NCI-H2227 (cell line): ENCODE measurements around the gene FLNA.

ENCODE experiments used
- DNase-seq: peaks from one replicate; lab custom pipeline; 2025; ENCODE audit not compliant: unreplicated experiment; lab: John Stamatoyannopoulos, UW

Gene FLNA

DNA sequence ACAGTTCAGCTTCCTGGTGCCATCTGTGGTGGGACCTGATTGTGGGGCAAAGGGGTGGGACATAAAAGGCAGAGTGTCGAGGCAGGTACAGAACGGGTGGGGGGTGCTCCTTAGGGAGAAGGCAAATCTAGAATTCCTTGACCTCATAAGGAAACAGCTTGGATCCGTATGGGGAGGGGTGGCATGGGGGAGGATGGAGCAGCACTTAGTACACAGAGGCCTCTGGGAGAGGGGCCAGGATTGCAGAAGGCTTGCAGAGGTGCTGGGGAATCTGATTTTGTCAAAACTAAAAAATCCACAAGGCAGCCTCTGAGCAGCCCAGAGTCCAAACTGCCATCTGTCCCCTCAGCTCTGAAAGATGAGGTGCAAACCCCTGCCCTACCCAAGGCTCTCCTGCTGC is 2.3 kb upstream of the FLNA start:
- no peak for DNase-seq

DNA sequence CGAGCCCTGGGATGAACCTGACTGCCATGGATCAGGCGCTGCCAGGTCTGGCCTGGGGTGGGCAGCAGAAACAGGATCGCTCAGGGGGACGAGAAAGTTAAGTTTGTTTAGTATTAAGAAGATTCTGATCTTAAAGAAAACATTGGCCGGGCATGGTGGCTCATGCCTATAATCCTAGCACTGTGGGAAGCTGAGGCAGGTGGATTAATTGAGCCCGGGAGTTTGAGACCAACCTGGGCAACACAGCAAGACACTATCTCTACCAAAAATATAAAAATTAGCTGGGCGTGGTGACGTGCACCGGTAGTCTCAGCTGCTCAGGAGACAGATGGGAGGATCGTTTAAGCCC is 696 bp upstream of the FLNA start:
- DNase-seq = no peak

DNA sequence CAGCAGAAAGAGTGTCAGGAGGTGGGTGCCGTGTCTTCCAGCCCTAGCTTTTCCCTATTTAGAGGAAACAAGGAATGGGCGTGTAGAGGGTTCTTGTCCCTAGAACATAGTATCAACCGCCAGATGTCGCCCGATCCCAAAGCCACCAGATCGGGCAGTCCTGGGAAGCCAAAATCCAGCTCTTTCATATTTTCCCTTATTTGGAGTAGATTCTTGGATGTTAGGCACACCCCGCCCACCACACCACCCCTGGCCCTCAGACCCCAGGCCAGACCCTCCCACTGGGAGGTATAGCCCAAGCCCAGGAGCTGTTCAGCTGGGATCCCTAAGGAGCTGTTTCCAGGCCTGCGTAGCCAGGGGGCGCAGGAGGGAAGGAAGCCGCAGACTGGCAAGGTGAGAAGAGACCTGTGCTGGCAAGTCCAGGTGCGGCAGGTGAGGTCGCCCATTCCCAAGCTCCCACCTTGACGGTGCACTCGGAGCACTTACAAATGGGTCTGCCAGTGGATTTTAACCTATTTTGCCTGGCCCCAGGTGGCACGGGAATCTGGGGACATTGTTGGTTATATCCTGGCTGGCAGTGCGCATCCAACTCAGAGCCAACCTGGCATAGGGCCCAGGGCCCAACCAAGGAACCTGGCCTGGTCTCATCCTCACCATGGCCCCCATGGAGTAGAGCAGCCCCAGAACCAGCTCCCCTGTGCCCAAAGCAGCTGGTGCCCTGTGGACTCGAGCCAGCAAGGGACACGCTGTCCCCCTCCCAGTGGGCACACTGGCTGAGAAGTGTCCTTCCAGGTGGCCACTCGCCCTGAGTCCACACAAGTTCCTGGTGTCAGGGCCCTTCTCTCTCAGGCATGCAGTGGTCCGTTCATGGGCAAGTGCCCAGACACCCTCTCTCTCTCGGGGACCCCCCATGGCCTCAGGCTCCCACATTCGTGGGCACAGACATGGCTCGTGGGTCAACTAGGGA is 811 bp downstream of the FLNA start:
- DNase-seq = peak; percentile 72

DNA sequence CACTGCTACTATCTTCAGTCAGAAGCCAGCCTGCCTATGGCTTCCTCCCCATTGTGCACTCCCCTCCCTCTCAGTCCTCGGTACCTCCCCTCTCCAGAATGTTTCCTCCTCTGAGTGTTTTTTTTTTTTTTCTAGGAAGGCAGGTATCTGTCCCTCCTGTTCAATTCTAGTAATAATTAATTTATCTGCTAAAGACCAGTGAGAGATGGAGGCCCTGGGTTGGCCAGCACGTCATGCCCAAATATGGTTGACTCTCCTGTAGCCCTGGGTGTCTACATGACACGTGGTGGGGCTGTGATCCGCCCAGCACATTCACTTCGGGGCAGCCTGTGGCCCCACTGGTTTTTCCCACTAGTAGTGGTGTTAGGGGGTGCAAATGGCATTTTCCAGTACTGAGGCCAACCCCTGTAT is 1.8 kb downstream of the FLNA start:
- DNase-seq = no peak

DNA sequence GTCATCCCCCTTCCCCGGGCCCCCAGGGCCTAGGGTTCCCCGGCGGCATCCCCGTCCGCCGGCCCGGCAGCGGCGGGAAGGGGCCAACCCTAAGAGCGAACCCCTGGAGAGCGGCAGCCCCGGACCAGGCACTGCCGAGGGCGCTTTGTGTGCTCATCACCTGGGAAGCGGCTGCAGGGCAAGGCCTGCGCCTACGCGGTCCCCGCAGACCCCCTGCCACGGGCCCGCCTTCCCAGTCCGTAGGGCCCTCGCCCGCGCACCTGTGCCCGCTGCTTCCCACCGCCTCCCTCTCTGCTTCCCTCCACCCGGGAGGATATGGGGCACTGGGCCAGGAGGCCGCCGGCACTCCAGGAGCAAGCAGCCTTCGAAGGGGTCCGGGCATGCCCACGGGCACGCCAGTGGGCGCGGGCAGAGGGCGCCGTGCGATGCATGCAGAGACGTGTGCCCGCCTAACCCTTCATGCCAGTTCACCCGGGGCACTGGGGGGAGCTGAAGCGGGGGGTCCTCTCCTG is 2.6 kb downstream of the FLNA start:
- DNase-seq = peak; percentile 37

DNA sequence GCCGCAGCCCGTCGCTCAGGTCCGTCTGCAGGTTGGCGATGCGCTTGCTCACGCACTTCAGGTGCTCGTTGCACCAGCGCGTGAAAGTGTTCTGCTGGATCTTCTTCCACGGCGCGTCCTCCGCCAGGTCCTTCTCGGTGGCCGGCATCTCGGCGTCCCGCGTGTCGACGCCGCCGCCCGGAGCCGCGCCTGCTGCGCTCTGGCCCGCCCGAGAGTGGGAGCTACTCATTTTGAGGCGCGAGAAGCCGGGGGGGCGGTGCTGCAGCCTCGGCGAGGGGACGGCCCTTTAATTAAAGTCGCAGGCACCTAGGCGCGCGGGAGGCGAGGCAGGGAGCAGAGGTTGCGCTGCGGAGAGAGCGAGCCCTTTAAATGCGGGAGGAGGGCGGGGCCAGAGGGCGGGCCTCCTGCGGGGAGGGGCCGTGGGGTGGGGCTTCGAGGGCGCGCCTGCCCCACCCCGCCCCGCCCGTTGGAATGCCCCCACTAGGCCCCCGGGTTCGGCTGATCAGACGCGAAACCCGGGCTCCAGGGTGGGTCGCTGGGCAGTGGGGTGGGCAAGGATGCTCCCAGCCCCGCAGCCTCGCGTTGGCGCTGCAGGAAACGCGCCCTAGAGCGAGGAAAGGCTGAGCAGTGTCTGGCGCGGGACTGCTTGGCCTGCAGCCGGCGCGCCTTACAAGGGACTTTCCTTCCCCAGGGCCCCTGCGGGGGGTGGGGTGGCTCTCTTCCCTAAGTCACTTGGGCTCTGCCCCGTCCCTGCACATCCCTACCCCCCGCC is 3.2 kb downstream of the FLNA start:
- DNase-seq = peak; percentile 95

DNA sequence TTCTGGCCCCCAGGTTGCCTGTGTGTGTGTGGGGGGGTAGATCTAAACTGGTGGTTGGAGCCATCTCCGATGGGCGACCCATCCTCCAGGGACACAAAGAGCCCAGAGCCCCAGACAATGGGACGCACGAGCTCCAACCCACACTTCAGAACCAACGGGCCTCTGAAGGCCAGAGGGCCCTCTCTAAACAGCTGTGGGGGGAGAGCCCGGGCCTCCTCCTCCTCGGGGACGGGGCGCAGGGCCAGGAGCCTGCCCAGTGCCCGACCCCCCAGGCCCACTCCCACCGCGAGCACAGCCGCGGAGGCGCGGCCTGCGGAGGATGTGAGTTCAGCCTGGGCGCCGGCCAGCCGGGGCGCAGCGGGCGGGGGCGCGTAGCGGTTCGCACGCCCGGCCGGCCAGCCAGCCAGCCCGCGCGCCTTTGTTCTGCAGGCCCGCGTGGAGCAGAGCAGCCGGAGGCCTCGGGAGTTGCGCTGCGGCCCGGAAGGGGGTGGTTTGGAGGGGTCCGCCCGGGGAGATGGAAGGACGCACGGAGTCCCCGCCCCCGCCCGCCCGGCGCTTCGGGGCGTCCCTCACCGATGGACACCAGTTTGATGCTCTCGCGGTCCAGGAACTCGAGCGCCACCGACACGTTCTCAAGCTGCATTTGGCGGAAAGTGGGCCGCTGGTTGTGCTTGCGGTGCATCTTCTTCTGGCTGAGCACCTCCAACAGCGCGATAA is 4.0 kb downstream of the FLNA start:
- peak; percentile 56 for DNase-seq

DNA sequence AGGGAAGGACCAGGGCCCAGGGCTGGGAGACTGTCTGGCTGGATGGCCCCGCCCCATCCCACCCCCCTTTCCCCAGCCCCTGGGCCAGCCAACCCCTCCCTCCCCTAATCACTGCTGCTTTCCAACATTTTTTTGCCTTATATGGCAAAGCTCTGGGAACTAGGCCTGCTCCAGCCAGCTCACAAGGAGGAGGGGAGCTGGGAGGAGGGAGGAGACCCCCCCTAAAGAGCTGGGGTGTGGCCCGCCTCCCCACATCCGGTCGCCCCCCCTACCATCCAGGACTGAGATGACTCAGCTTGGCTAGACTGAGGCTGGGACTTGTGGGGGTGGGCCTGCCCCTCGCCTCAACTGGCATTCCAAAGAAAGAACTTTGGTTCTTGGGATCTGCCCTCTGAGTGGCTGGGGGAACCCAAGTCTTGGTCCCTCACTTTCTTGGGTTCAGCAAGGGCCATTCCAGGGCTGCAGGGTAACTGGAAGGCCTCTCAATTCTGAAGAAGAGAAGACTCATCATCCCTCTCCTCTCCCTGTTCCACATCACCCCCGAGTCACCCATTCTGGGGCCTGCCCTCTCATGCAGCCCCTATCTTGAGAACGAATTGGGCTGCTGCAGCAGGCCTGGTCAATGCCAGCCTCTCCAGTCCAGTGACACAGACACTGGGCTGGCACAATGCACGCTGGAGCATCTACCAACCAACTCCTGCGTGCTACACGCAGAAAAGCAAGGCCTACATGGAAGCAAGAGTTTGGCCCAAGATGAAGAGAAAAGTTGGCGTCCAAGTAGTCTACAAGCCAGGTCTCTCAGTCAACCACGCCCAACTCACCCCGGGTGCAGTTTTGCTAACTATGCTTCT is 4.8 kb downstream of the FLNA start:
- DNase-seq = peak; percentile 79

DNA sequence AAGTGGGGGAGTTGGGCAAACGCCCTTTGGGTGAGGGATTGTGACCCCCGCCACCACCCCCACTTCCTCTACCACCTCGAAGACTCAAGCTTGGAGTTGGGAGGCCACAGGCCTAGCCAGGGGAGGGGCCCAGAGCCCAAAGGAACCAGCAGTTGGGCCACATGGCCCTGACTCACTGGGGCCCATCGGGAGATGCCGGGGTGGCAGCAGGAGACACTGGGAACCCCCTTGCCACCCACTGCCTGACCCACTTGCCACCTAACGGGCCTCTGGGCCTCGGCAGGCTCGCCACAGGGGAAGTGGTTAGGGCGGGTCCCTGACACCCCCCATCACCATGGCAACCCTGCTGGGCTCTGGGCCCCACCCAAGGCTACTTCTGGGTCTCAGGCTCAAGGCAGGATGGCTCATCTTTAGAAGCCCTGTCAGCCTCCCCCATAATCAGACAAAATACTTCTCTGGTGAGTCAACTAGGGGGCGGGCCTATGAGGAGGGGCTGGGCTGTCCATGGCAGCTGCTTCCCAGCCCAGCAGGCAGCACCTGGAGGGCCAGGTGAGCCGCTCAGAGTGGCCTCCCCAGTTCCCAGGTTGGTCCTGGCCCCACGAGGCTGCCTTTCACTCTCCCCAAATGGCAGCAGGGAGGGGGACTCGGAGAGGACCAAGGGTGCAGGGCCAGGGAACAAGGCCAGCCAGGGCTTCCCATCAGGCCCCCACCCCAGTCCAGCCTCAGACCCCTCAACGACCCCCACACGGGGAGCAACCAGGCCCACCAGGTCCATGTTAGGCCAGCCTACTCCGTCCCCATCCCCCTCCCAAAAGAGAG is 5.6 kb downstream of the FLNA start:
- DNase-seq = peak; percentile 54

DNA sequence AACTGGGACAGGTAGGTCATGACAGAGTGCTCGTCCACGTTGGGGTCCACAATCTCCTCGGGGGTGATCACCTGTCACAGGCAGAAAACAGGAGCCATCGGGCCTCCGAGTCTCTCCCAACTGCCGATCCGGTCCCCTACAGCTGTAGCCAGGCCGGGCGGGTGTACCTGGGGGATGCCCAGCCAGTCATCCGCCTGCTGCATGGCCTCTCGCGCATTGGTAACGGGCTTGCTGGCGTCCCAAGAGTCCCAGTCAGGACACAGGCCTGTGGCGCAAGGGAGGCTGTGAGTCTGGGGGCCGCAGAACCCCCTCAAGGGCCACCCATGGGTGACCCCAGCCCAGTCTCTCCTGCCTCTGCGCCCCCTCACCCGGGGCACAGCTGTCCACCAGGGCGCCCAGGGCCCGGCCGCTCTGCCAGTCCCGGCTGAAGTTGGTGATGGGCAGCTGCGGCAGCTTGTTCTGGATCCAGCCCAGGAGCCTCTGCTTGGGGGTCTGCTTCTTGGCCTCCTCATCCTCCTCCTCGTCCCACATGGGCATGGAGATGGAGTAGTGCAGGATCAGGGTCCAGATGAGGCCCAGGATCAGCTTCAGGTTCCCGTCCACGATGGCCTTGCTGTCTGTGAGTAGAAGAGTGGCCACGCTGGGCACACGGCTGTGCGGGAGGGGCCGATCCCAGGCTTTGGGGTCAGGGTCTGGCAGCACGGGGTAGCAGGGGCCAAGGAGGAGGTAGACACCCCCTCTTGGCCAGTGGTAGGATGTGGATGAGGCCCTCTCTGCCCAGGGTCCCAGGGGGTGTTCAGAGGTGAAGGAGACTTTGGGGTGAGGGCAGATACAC is 6.7 kb downstream of the FLNA start:
- no peak for DNase-seq

DNA sequence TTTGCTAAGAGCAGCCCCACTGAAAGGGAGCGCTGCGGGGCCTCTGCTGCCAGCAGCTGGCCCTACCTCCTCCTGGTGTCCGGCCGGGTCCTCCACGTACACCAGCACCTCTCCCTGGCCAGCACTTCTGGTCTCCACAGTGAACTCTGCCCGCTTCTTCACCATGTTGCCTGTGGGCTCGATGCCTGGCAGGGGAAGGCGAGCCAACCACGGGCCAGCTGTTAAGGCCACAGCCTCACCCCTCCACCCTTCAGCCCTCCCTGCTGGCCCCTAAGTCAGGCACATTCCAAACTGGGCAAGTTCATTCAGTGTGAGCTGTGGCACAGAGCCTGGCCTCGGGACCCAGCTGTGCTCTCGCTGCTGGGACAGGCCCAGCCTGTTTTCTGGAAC is 7.8 kb downstream of the FLNA start:
- DNase-seq = no peak

DNA sequence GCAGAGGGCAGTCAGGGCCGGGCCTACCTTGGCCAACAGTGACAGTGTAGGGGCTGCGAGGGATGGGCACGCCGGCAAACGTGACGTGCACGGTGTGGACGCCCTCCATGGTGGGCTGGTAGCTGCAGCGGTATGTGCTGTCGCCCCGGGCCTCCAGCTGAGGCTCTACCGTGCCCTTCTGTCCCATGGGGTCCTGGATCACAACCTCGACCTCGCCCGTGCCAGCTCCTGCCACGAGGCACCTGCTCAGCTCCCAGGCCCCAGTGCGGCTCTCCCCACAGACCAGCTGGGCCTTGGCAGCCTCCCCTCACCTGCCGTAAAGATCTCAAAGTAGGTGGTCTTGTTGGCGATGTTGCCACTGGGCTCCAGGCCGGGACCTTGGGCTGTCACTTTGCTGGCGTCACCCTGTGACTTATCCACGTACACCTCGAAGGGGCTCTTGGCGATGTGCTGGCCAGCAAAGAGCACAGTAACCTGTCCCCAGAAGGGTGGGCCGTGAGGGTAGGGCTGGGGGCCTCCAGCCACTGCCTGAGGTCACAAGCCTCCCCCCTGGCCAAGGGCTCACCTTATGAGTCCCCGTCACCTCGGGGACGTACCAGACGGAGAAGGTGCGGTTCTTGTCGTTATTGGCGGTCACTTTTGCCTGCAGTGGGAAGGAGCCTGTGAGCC is 8.3 kb downstream of the FLNA start:
- DNase-seq = no peak

DNA sequence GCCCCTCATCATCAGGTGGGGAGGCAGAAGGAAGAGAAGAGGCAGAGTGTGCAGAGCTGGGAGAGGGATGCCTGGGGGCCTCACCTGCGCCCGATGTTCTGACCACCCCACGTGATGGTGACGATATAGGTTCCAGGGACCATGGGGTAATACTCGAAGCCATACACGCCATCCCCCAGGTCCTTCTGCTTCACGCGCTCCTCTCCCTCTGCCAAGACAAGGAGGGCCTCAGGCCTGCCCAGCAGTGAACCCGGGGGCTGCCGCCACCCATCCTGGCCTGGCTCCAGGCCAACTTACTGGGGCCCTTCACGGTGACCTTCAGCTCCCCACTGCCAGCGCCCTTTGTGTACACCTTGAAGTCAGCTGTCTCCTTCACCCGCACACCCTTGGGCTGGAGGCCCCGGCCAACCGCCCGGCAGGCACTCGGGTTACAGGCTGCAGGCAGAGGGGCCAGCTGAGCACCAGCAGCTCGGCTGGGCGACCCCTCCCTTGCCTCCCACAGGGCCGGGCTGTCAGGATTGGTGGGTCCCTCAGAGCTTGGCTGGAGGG is 9.3 kb downstream of the FLNA start:
- DNase-seq = no peak

DNA sequence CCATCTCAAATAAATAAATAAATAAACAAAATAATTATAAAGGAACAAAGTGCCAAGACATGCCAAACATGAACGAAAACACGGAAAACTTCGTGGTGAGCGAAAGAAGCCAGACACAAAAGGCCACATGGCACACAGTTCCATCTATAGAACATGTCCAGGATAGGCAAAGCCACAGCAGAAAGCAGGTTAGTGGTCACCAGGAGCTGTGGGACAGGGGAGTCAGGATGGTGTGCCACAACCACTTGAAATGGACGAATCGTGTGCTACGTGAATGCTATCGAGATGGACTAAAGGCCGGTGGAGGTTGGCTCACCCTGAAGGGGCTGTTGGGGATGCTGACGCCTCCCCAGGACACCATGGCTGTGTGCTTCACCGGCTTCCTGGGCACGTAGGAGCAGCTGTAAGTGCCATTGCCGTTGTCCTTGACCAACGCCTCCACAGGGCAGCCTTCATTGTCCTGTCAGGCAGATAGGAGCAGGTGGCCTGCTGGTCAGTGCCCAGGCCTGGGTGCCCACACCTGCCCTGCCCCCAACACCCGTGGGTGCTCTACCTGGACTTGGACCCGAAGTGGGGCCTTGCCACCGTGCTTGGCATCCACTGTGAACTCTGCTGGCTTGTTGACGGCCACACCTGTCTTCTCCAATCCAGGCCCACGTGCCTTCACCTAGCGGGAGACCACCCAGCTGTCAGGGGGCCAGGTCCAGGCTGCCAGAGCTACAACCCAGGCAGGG is 10.6 kb downstream of the FLNA start:
- DNase-seq = no peak

DNA sequence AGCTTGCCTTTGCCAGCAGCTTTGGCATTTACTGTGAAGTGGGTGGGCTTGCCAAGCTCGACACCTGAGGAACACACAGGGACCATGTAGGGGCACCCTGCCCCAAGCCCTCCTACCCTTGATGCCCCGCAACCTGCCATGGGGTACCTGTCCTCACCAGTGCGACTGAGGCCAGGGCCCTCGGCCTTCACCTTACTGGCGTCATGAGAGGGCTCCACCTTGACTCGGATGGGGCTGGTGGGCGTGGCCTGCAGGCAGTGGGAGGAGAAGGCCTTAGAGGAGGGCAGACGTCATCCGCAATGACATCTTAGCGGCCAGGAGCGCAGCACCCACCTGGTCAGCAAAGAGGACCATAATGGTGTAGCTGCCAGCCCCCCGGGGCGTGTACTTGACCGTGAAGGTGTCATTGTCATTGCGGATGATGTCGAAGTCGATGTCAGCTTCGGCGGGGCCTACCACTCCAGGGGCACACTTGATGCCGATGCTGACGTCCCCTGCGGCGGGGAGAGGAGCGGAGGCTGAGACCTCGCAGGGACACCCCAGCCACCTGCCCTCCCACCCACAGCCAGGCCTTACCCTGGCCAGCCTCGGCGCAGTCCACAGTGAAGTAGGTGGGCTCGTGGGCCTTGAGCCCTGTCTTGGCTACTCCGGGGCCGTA is 12.2 kb downstream of the FLNA start:
- DNase-seq = no peak

DNA sequence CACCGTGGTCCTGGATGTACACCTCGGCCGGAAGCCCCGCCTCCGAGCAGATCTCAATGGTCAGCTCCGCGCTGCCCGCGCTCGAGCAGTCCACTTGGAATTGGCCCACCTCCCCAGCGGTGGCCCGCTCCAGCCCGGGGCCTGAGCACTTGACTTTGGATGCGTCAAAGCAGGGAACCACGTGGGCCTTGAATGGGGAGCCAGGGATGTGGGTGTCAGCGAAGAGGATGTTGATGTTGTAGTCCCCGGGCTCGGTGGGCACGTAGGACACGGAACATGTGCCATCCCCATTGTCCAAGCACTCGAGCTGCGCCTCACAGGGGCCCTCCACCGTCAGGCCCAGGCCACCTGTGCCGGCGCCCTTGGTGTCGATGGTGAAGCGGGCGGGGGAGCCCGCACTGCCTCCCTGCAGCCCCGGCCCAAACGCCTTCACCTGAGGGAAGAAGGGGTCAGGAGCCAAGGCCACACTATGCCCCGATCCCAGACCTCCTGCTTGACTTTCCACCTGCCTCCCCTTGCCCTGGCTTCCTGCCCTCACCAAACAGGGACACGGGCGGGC is 14.2 kb downstream of the FLNA start:
- DNase-seq = no peak
